Peyer's patch (tissue), 4 donors: ENCODE data around the gene FOXE1. TPM values are rescaled to one million over a fixed set of nuclear protein-coding genes. Genes with fewer than 3 reads are reported as not detected.

ENCODE experiments used
- DNase-seq, 3 donors: peaks; one replicate each; pipeline ENCODE4 v3.0.0-alpha.2; 2017 to 2019
- H3K27ac ChIP-seq, 4 donors: fragments of 200-600 bp; sonication (generic); one replicate each; pipeline ENCODE4 v1.5.1; 2016 to 2019
- H3K27me3 ChIP-seq, 2 donors: fragments of 200-600 bp; sonication (generic); one replicate each; pipeline ENCODE4 v1.5.1; 2019
- H3K36me3 ChIP-seq, 3 donors: fragments of 200-600 bp; sonication (generic); one replicate each; pipeline ENCODE4 v1.5.1; 2016 to 2019
- H3K4me1 ChIP-seq, 4 donors: fragments of 200-600 bp; sonication (generic); one replicate each; pipeline ENCODE4 v1.5.1; 2016 to 2019
- H3K4me3 ChIP-seq, 4 donors: fragments of 200-600 bp; sonication (generic); 1 replicate in 3 of 4; 2 replicates in 1 of 4; pipeline ENCODE4 v1.5.1; 2016 to 2019; ENCODE audit warnings: mild to moderate bottlenecking in 1 of 4
- H3K9me3 ChIP-seq, 4 donors: fragments of 200-600 bp; sonication (generic); one replicate each; pipeline ENCODE4 v1.5.1; 2016 to 2019; ENCODE audit warnings: mild to moderate bottlenecking in 1 of 4
- CTCF ChIP-seq, 6 experiments: fragments of 450-650 bp in 4 of 6; fragments of 200-600 bp in 2 of 6; sonication (generic) in 1 of 6; IDR thresholded peaks; one replicate each; pipeline ENCODE4 v1.5.1; 2017 to 2019; ENCODE audit warnings: antibody characterized with exemption in 6 of 6, mild to moderate bottlenecking in 3 of 6, moderate library complexity in 1 of 6
- POLR2A ChIP-seq, 2 donors: fragments of 450-650 bp; IDR thresholded peaks; one replicate each; pipeline ENCODE4 v1.5.1; 2017; ENCODE audit warnings: antibody characterized with exemption in 2 of 2, mild to moderate bottlenecking in 2 of 2, moderate library complexity in 2 of 2
- total RNA-seq, 4 donors: library from RNA; depleted of rRNA; stranded (reverse); fragments of >200 nt; gene quantifications; one replicate each; pipeline ENCODE4 v1.1.0, GENCODE V29; 2016

Gene FOXE1
- total RNA-seq, 4 donors from 2014 or later = not detected

- Histone ChIP-seq H3K27me3 (peaks cover 0 to 5% of the 10 kb centered on the region in 2 donors), H3K9me3 (peaks cover 0 to 3% (median 0%) of the 10 kb centered on the region in 4 donors), H3K36me3 (no peaks in the 10 kb centered on the region), H3K27ac (no peak overlapping the region), H3K4me3 (no peak overlapping the region), H3K4me1 (no peaks in the 10 kb centered on the region)
- TF ChIP-seq POLR2A (IDR thresholded peaks at IDR 0.05) (no peak), CTCF (IDR thresholded peaks at IDR 0.05) (no peak)
- no peak for DNase-seq
Measured at GRCh38 chr9:97819735-97820134, 33.3 kb upstream of the FOXE1 start.

- TF ChIP-seq POLR2A (IDR thresholded peaks at IDR 0.05) = no peak
- TF ChIP-seq CTCF (IDR thresholded peaks at IDR 0.05) = no peak
- Histone ChIP-seq H3K36me3 (no peaks in the 10 kb centered on the region), H3K9me3 (peaks cover 0 to 3% (median 0%) of the 10 kb centered on the region in 4 donors), H3K4me1 (no peaks in the 10 kb centered on the region), H3K27ac (no peak overlapping the region), H3K4me3 (no peak overlapping the region), H3K27me3 (peaks cover 0 to 5% of the 10 kb centered on the region in 2 donors)
- no peak for DNase-seq
Measured at GRCh38 chr9:97820373-97820772, 32.7 kb upstream of the FOXE1 start.

GRCh38 chr9:97830884-97831829 lies 21.9 kb upstream of the FOXE1 start:
- no peaks in the 10 kb centered on the region for H3K9me3 ChIP-seq
- TF ChIP-seq CTCF (IDR thresholded peaks at IDR 0.05) = no peak
- TF ChIP-seq POLR2A (IDR thresholded peaks at IDR 0.05) = no peak
- DNase-seq = no peak
- H3K36me3 ChIP-seq = no peaks in the 10 kb centered on the region
- no peak overlapping the region for H3K4me3 ChIP-seq
- H3K4me1 ChIP-seq = no peaks in the 10 kb centered on the region
- no peak overlapping the region for H3K27ac ChIP-seq
- H3K27me3 ChIP-seq = no peaks in the 10 kb centered on the region

- Histone ChIP-seq H3K27ac (no peak overlapping the region), H3K36me3 (no peaks in the 10 kb centered on the region), H3K4me1 (no peaks in the 10 kb centered on the region), H3K27me3 (no peaks in the 10 kb centered on the region), H3K4me3 (no peak overlapping the region), H3K9me3 (no peaks in the 10 kb centered on the region)
- DNase-seq = no peak
- no peak for TF ChIP-seq POLR2A (IDR thresholded peaks at IDR 0.05)
- TF ChIP-seq CTCF (IDR thresholded peaks at IDR 0.05) = no peak
Measured at GRCh38 chr9:97831843-97832636, 21.0 kb upstream of the FOXE1 start.

GRCh38 chr9:97840521-97840920 lies 12.5 kb upstream of the FOXE1 start:
- H3K36me3 ChIP-seq = no peaks in the 10 kb centered on the region
- no peak for DNase-seq
- no peaks in the 10 kb centered on the region for H3K4me1 ChIP-seq

More at GRCh38 chr9:97840521-97840920, 12.5 kb upstream of the FOXE1 start:
- Histone ChIP-seq H3K4me3 (no peak overlapping the region), H3K9me3 (no peaks in the 10 kb centered on the region), H3K27me3 (no peaks in the 10 kb centered on the region), H3K27ac (no peak overlapping the region)
- TF ChIP-seq CTCF (IDR thresholded peaks at IDR 0.05) = no peak
- TF ChIP-seq POLR2A (IDR thresholded peaks at IDR 0.05) = no peak
